K562 (cell line): ENCODE data around the gene SHANK1. TPM values are rescaled to one million over a fixed set of nuclear protein-coding genes. Genes with fewer than 3 reads are reported as not detected.

Experiments
- ASH1L ChIP-seq: fragments of 450-650 bp; IDR thresholded peaks from 2 replicates; pipeline ENCODE4 v1.6.1; 2018; ENCODE audit warnings: borderline replicate concordance, mild to moderate bottlenecking, low read depth; ENCODE audit not compliant: partially characterized antibody
- ATF7 ChIP-seq: fragments of 450-650 bp; IDR thresholded peaks from 2 replicates; pipeline ENCODE4 v1.7.1; 2014; ENCODE audit warnings: mild to moderate bottlenecking, moderate library complexity
- CC2D1A ChIP-seq: fragments of 450-650 bp; IDR thresholded peaks from 2 replicates; pipeline ENCODE4 v1.6.1; 2017; ENCODE audit warnings: mild to moderate bottlenecking
- CREB3L1 ChIP-seq: fragments of 450-650 bp; IDR thresholded peaks from 2 replicates; pipeline ENCODE4 v1.6.1; 2014; ENCODE audit warnings: low read depth, mild to moderate bottlenecking, moderate library complexity, borderline replicate concordance
- FIP1L1 ChIP-seq: fragments of 200-400 bp; formaldehyde crosslinking; IDR thresholded peaks from 2 replicates; pipeline ENCODE4 v1.6.1; 2018; ENCODE audit warnings: mild to moderate bottlenecking, low read depth, low read length; ENCODE audit not compliant: poor library complexity, severe bottlenecking
- HIVEP1 ChIP-seq: fragments of 250-450 bp; sonication (Bioruptor Pico); IDR thresholded peaks from 2 replicates; pipeline ENCODE4 v1.4.0; 2020; ENCODE audit warnings: mild to moderate bottlenecking
- SFPQ ChIP-seq: fragments of 200-400 bp; formaldehyde crosslinking; IDR thresholded peaks from 2 replicates; pipeline ENCODE4 v1.6.1; 2017; ENCODE audit warnings: mild to moderate bottlenecking, low read depth, low read length, moderate library complexity
- SREBF1 ChIP-seq: fragments of 150-350 bp; IDR thresholded peaks from 2 replicates; pipeline ENCODE4 v1.6.1; 2014; ENCODE audit warnings: antibody characterized with exemption, low read depth, low read length, borderline replicate concordance
- TEAD2 ChIP-seq: fragments of 450-650 bp; IDR thresholded peaks from 2 replicates; pipeline ENCODE4 v1.6.1; 2016; ENCODE audit warnings: missing genetic modification characterization, control low read depth, missing compliant biosample characterization
- YBX1 ChIP-seq: fragments of 450-650 bp; IDR thresholded peaks from 2 replicates; pipeline ENCODE4 v1.7.1; 2016; ENCODE audit warnings: mild to moderate bottlenecking
- ZBTB7A ChIP-seq: IDR thresholded peaks from 2 replicates; pipeline ENCODE4 v1.6.1; 2011; ENCODE audit warnings: low read depth, mild to moderate bottlenecking, low read length, moderate library complexity, borderline replicate concordance; ENCODE audit not compliant: control insufficient read depth
- ZC3H8 ChIP-seq: fragments of 450-650 bp; IDR thresholded peaks from 2 replicates; pipeline ENCODE4 v1.6.1; 2017
- ZNF644 ChIP-seq: fragments of 200-800 bp; sonication (Bioruptor generic); IDR thresholded peaks from 2 replicates; pipeline ENCODE4 v1.6.1; 2016; ENCODE audit warnings: low read depth, missing genetic modification characterization, missing compliant biosample characterization
- ZNF717 ChIP-seq: fragments of 250-450 bp; sonication (Bioruptor Pico); IDR thresholded peaks from 2 replicates; pipeline ENCODE4 v1.5.0; 2021
- ZNF76 ChIP-seq: fragments of 250-450 bp; sonication (Bioruptor Pico); IDR thresholded peaks from 2 replicates; pipeline ENCODE4 v1.4.0; 2020; ENCODE audit warnings: mild to moderate bottlenecking, moderate library complexity, borderline replicate concordance
- ZSCAN32 ChIP-seq: fragments of 450-650 bp; formaldehyde crosslinking; IDR thresholded peaks from 2 replicates; pipeline ENCODE4 v1.4.0; 2020; ENCODE audit warnings: mild to moderate bottlenecking, moderate library complexity
- polyA plus RNA-seq, 8 experiments: library from polyadenylated mRNA; depleted of rRNA in 4 of 8; stranded (reverse) in 5 of 8; unstranded in 3 of 8; fragments of >200 nt; fragmentation: Nextera tagmentation in 2 of 8; fragmentation: Illumina TruSeq in 1 of 8; extraction: Ambion mirVana in 2 of 8; extraction: Trizol in 1 of 8; gene quantifications; 2 replicates each; pipeline versions ENCODE4 v1.2.1 to v1.2.3, GENCODE V29; 2011 to 2014; ENCODE audit warnings: inconsistent platforms in 1 of 8, missing spikeins in 1 of 8
- total RNA-seq, 7 experiments: library from RNA; depleted of rRNA in 6 of 7; stranded (reverse); fragments of >200 nt in 6 of 7; fragmentation: Illumina TruSeq in 2 of 7; extraction: Trizol in 2 of 7; gene quantifications; 2 replicates each; pipeline versions ENCODE4 v1.2.1 to v1.2.3, GENCODE V29; 2011 to 2021; ENCODE audit warnings: low replicate concordance in 1 of 7
- TF ChIP-seq, protein P1 (sequence below): sonication (generic); formaldehyde crosslinking; IDR thresholded peaks from 2 replicates; pipeline ENCODE4 v1.8.1; 2023; ENCODE audit warnings: mild to moderate bottlenecking, missing genetic modification reagents, moderate library complexity
- TF ChIP-seq, protein P2 (sequence below), 3 experiments: IDR thresholded peaks in 2 of 3; conservative IDR thresholded peaks in 1 of 3; 2 replicates each; pipeline ENCODE4 v1.5.1; 2011 to 2012; ENCODE audit warnings: low read length in 3 of 3, mild to moderate bottlenecking in 3 of 3, control low read depth in 2 of 3, improper control_type of control experiment in 1 of 3, inconsistent platforms in 1 of 3, low read depth in 1 of 3, mixed read lengths in 1 of 3, moderate library complexity in 1 of 3; ENCODE audit not compliant: insufficient read depth in 2 of 3
- TF ChIP-seq, protein P3 (sequence below): conservative IDR thresholded peaks from 2 replicates; pipeline ENCODE4 v1.6.1; 2011; ENCODE audit warnings: low read depth, mild to moderate bottlenecking, low read length; ENCODE audit not compliant: control insufficient read depth

The SHANK1 gene
- total and polyA plus RNA-seq, 9 of the 15 experiments (the other 6 are each of a cell fraction or from before 2014, with no cell fraction given): 0.33 to 1.3 (median 0.55) TPM; not detected in 2

GRCh38 chr19:50658441-50659317 is 60.9 kb downstream of the SHANK1 start (continued):
- TF ChIP-seq CREB3L1 (peak; percentile 83), SFPQ (no peak), YBX1 (no peak), ZNF76 (CRISPR knock-in tag) (no peak), ASH1L (no peak), CC2D1A (peak; percentile 69; the same call in 1 of the 2 replicates), SREBF1 (0 out of 2 replicates have a peak, but pooled peaks have one; percentile 6), FIP1L1 (peak; percentile 57), ZBTB7A (peak; percentile 75; the same call in 1 of the 2 replicates), ZNF644 (no peak), ZNF717 (0 out of 2 replicates have a peak, but pooled peaks have one; percentile 56), TEAD2 (tag) (no peak), HIVEP1 (CRISPR knock-in tag) (no peak), ZC3H8 (no peak), ZSCAN32 (CRISPR knock-in tag) (peak; percentile 58; the same call in 1 of the 2 replicates), ATF7 (peak; percentile 67)
- TF ChIP-seq, protein P1, sequence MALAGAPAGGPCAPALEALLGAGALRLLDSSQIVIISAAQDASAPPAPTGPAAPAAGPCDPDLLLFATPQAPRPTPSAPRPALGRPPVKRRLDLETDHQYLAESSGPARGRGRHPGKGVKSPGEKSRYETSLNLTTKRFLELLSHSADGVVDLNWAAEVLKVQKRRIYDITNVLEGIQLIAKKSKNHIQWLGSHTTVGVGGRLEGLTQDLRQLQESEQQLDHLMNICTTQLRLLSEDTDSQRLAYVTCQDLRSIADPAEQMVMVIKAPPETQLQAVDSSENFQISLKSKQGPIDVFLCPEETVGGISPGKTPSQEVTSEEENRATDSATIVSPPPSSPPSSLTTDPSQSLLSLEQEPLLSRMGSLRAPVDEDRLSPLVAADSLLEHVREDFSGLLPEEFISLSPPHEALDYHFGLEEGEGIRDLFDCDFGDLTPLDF (CRISPR knock-in tag): no peak
- TF ChIP-seq, protein P2, sequence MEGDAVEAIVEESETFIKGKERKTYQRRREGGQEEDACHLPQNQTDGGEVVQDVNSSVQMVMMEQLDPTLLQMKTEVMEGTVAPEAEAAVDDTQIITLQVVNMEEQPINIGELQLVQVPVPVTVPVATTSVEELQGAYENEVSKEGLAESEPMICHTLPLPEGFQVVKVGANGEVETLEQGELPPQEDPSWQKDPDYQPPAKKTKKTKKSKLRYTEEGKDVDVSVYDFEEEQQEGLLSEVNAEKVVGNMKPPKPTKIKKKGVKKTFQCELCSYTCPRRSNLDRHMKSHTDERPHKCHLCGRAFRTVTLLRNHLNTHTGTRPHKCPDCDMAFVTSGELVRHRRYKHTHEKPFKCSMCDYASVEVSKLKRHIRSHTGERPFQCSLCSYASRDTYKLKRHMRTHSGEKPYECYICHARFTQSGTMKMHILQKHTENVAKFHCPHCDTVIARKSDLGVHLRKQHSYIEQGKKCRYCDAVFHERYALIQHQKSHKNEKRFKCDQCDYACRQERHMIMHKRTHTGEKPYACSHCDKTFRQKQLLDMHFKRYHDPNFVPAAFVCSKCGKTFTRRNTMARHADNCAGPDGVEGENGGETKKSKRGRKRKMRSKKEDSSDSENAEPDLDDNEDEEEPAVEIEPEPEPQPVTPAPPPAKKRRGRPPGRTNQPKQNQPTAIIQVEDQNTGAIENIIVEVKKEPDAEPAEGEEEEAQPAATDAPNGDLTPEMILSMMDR (IDR thresholded peaks at IDR 0.05 in 2 of 3, conservative IDR thresholded peaks at IDR 0.05 in 1 of 3; ENCODE audit: insufficient read depth in 2 of 3, low read depth in 1 of 3, low read length in 3 of 3): peak; percentile 34 to 57 (median 55); a peak in 4 of 6 replicates
- TF ChIP-seq, protein P3, sequence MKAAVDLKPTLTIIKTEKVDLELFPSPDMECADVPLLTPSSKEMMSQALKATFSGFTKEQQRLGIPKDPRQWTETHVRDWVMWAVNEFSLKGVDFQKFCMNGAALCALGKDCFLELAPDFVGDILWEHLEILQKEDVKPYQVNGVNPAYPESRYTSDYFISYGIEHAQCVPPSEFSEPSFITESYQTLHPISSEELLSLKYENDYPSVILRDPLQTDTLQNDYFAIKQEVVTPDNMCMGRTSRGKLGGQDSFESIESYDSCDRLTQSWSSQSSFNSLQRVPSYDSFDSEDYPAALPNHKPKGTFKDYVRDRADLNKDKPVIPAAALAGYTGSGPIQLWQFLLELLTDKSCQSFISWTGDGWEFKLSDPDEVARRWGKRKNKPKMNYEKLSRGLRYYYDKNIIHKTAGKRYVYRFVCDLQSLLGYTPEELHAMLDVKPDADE: peak; percentile 69; the same call in 1 of the 2 replicates
